Stomach (tissue), 9 donors: ENCODE results near the gene ARHGEF1. TPM values are rescaled to one million over a fixed set of nuclear protein-coding genes. Genes with fewer than 3 reads are reported as not detected.

Experiments used
- DNase-seq, 2 donors: peaks; one replicate each; pipeline versions ENCODE4 v3.0.0 to v3.0.0-alpha.2; 2013 to 2019
- H3K27ac ChIP-seq, 5 donors: fragments of 200-600 bp in 4 of 5; sonication (generic) in 4 of 5; one replicate each; pipeline ENCODE4 v1.5.1; 2013 to 2019; ENCODE audit warnings: mild to moderate bottlenecking in 1 of 5, moderate library complexity in 1 of 5
- H3K27me3 ChIP-seq, 3 donors: fragments of 200-600 bp; sonication (generic); one replicate each; pipeline ENCODE4 v1.5.1; 2017 to 2019; ENCODE audit warnings: mixed run types in 1 of 3
- H3K36me3 ChIP-seq, 4 donors: fragments of 200-600 bp; sonication (generic); 1 replicate in 3 of 4; 2 replicates in 1 of 4; pipeline ENCODE4 v1.5.1; 2016 to 2019
- H3K4me1 ChIP-seq, 4 donors: fragments of 200-600 bp; sonication (generic); one replicate each; pipeline ENCODE4 v1.5.1; 2016 to 2019
- H3K4me3 ChIP-seq, 4 donors: fragments of 200-600 bp; sonication (generic) in 3 of 4; one replicate each; pipeline ENCODE4 v1.5.1; 2016 to 2019; ENCODE audit warnings: mild to moderate bottlenecking in 1 of 4
- H3K9me3 ChIP-seq, 4 donors: fragments of 200-600 bp; sonication (generic); one replicate each; pipeline ENCODE4 v1.5.1; 2016 to 2019
- EP300 ChIP-seq: sonication (generic); formaldehyde crosslinking; IDR thresholded peaks from one replicate; pipeline ENCODE4 v1.6.1; 2017; ENCODE audit warnings: antibody characterized with exemption
- POLR2A ChIP-seq, 4 donors: fragments of 450-650 bp; IDR thresholded peaks; one replicate each; pipeline ENCODE4 v1.6.1; 2016; ENCODE audit warnings: antibody characterized with exemption in 4 of 4, control low read depth in 2 of 4, mild to moderate bottlenecking in 1 of 4, moderate library complexity in 1 of 4
- POLR2AphosphoS5 ChIP-seq, 3 donors: sonication (generic); formaldehyde crosslinking; IDR thresholded peaks; one replicate each; pipeline ENCODE4 v1.6.1; 2016; ENCODE audit warnings: antibody characterized with exemption in 3 of 3
- WGBS, 5 donors: extraction: QIAGEN DNeasy Blood & Tissue Kit in 3 of 5; methylation state at CpG; one replicate each; pipeline versions ENCODE4 v1.1.5 to v1.1.7; 2013 to 2018; 5-methylcytosine and 5-hydroxymethylcytosine counted together
- intact Hi-C: fragments of 100-400 bp; cut with DNase I; formaldehyde crosslinking; loops from one replicate; pipeline ENCODE4 v1.15.1; 2023; ENCODE audit warnings: low total_unique reads
- polyA plus RNA-seq, 3 donors: library from polyadenylated mRNA; stranded (reverse); fragments of 200-250 nt; gene quantifications; one replicate each; pipeline ENCODE4 v1.2.3, GENCODE V29; 2013
- total RNA-seq, 5 donors: library from RNA; depleted of rRNA; stranded (reverse); fragments of >200 nt; gene quantifications; one replicate each; pipeline versions ENCODE4 v1.1.0 to v1.2.3, GENCODE V29; 2014 to 2016
- TF ChIP-seq, protein P1 (sequence below), 7 experiments: fragments of 450-650 bp in 4 of 7; fragments of 200-600 bp in 3 of 7; sonication (generic) in 3 of 7; IDR thresholded peaks; one replicate each; pipeline ENCODE4 v1.5.1; 2016 to 2019; ENCODE audit warnings: antibody characterized with exemption in 7 of 7, control low read depth in 2 of 7, mild to moderate bottlenecking in 1 of 7
- donor health status: healthy with polysubstance abuse.
- donor health status: Bipolar disorder and iron deficiency.
- donor health status: healthy.

ARHGEF1 gene
- total and polyA plus RNA-seq, 8 donors: 40.8 to 329 (median 143) TPM

GRCh38 chr19:41918653-41919244 lies 35.8 kb downstream of the ARHGEF1 start:
- Histone ChIP-seq H3K4me1 (peaks cover 0 to 17% (median 14%) of the 10 kb centered on the region in 4 donors), H3K27me3 (peaks cover 14 to 98% (median 80%) of the 10 kb centered on the region in 3 donors), H3K4me3 (no peak overlapping the region), H3K9me3 (no peaks in the 10 kb centered on the region), H3K27ac (no peak overlapping the region), H3K36me3 (no peaks in the 10 kb centered on the region)
- no peak for DNase-seq
- WGBS, 5 donors: 86 to 95% (median 93%) methylated on average over 5 of the region's 5 CpGs
- intact Hi-C loops: no loop called here
- TF ChIP-seq EP300 (no peak), POLR2A (IDR thresholded peaks at IDR 0.05) (no peak), POLR2AphosphoS5 (IDR thresholded peaks at IDR 0.05) (no peak)
- TF ChIP-seq, protein P1, sequence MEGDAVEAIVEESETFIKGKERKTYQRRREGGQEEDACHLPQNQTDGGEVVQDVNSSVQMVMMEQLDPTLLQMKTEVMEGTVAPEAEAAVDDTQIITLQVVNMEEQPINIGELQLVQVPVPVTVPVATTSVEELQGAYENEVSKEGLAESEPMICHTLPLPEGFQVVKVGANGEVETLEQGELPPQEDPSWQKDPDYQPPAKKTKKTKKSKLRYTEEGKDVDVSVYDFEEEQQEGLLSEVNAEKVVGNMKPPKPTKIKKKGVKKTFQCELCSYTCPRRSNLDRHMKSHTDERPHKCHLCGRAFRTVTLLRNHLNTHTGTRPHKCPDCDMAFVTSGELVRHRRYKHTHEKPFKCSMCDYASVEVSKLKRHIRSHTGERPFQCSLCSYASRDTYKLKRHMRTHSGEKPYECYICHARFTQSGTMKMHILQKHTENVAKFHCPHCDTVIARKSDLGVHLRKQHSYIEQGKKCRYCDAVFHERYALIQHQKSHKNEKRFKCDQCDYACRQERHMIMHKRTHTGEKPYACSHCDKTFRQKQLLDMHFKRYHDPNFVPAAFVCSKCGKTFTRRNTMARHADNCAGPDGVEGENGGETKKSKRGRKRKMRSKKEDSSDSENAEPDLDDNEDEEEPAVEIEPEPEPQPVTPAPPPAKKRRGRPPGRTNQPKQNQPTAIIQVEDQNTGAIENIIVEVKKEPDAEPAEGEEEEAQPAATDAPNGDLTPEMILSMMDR (IDR thresholded peaks at IDR 0.05): no peak

GRCh38 chr19:41919948-41920712 lies 37.1 kb downstream of the ARHGEF1 start:
- no peak for DNase-seq
- no peaks in the 10 kb centered on the region for H3K9me3 ChIP-seq
- no peak overlapping the region for H3K27ac ChIP-seq
- 82 to 91% (median 87%) methylated on average over 29 to 33 of the region's 33 CpGs for WGBS, 5 donors
- peaks cover 0 to 14% (median 8%) of the 10 kb centered on the region in 4 donors for H3K4me1 ChIP-seq
- intact Hi-C loops: no loop called here
- peaks cover 14 to 99% (median 80%) of the 10 kb centered on the region in 3 donors for H3K27me3 ChIP-seq
- no peaks in the 10 kb centered on the region for H3K36me3 ChIP-seq
- TF ChIP-seq, protein P1 (IDR thresholded peaks at IDR 0.05): no peak
- no peak for TF ChIP-seq POLR2AphosphoS5 (IDR thresholded peaks at IDR 0.05)
- TF ChIP-seq POLR2A (IDR thresholded peaks at IDR 0.05): no peak
- TF ChIP-seq EP300: no peak
- no peak overlapping the region for H3K4me3 ChIP-seq

GRCh38 chr19:41920882-41921576 lies 38.0 kb downstream of the ARHGEF1 start:
- no peaks in the 10 kb centered on the region for H3K36me3 ChIP-seq
- H3K4me1 ChIP-seq: peaks cover 0 to 6% (median 2%) of the 10 kb centered on the region in 4 donors
- H3K4me3 ChIP-seq: no peak overlapping the region
- no peaks in the 10 kb centered on the region for H3K9me3 ChIP-seq
- TF ChIP-seq POLR2AphosphoS5 (IDR thresholded peaks at IDR 0.05): no peak
- TF ChIP-seq, protein P1 (IDR thresholded peaks at IDR 0.05): no peak
- no peak for TF ChIP-seq POLR2A (IDR thresholded peaks at IDR 0.05)
- TF ChIP-seq EP300: no peak
- 8 to 16% (median 14%) methylated on average over 19 to 26 of the region's 26 CpGs for WGBS, 5 donors
- H3K27ac ChIP-seq: no peak overlapping the region
- DNase-seq: no peak
- intact Hi-C loops: no loop called here
- peaks cover 14 to 99% (median 78%) of the 10 kb centered on the region in 3 donors for H3K27me3 ChIP-seq
